DND-41 (cell line): Measurements from ENCODE around the gene EDEM3.

ENCODE experiments used
- EZH2 ChIP-seq: IDR thresholded peaks from 3 replicates; pipeline ENCODE4 v1.6.1; 2012; ENCODE audit warnings: borderline replicate concordance, low read depth, mild to moderate bottlenecking, moderate library complexity, low read length, inconsistent platforms; ENCODE audit not compliant: severe bottlenecking
- TF ChIP-seq, protein P1 (sequence below): IDR thresholded peaks from 2 replicates; pipeline ENCODE4 v1.5.1; 2012; ENCODE audit warnings: borderline replicate concordance, low read length, moderate library complexity, mild to moderate bottlenecking; ENCODE audit not compliant: poor library complexity, severe bottlenecking; ENCODE audit errors: extremely low read depth

GRCh38 chr1:184641894-184642293 is 112.8 kb downstream of the EDEM3 start:
- TF ChIP-seq, protein P1, sequence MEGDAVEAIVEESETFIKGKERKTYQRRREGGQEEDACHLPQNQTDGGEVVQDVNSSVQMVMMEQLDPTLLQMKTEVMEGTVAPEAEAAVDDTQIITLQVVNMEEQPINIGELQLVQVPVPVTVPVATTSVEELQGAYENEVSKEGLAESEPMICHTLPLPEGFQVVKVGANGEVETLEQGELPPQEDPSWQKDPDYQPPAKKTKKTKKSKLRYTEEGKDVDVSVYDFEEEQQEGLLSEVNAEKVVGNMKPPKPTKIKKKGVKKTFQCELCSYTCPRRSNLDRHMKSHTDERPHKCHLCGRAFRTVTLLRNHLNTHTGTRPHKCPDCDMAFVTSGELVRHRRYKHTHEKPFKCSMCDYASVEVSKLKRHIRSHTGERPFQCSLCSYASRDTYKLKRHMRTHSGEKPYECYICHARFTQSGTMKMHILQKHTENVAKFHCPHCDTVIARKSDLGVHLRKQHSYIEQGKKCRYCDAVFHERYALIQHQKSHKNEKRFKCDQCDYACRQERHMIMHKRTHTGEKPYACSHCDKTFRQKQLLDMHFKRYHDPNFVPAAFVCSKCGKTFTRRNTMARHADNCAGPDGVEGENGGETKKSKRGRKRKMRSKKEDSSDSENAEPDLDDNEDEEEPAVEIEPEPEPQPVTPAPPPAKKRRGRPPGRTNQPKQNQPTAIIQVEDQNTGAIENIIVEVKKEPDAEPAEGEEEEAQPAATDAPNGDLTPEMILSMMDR, result no peak
- TF ChIP-seq EZH2, result no peak
